B cell (primary cell): ENCODE data around the gene EIF5A. TPM values are rescaled to one million over a fixed set of nuclear protein-coding genes. Genes with fewer than 3 reads are reported as not detected.

Source experiments
- ATAC-seq: fragments of 200-7000 bp; cut with Tn5 transposase; one replicate; pipeline ENCODE4 v1.10.0; 2021; ENCODE audit warnings: low read depth, mild to moderate bottlenecking, moderate number of reproducible peaks, moderate library complexity
- CTCF ChIA-PET: fragments of 350-600 bp; sonication (Branson Sonifier 250); formaldehyde crosslinking; loops from one replicate; lab custom pipeline; 2021; ENCODE audit warnings: antibody characterized with exemption, inconsistent platforms; lab: Charles Lee
- POLR2A ChIA-PET: fragments of 350-600 bp; sonication (Branson Sonifier 250); formaldehyde crosslinking; loops from one replicate; lab custom pipeline; 2021; ENCODE audit warnings: antibody characterized with exemption; lab: Charles Lee
- DNase-seq: peaks from one replicate; pipeline ENCODE4 v3.0.0; 2013
- H2AFZ ChIP-seq: 2 replicates; pipeline ENCODE4 v1.6.1; 2012; ENCODE audit warnings: mild to moderate bottlenecking, low read depth, low read length; ENCODE audit not compliant: insufficient read depth, poor library complexity, severe bottlenecking
- H3K27ac ChIP-seq, 2 donors: 1 replicate in 1 of 2; 2 replicates in 1 of 2; pipeline ENCODE4 v1.5.1; 2012 to 2013; ENCODE audit warnings: low read length in 2 of 2, mild to moderate bottlenecking in 2 of 2, moderate library complexity in 1 of 2
- H3K27me3 ChIP-seq, 4 experiments: fragments of 200-600 bp in 1 of 4; sonication (generic) in 1 of 4; replicated peaks in 1 of 4; 1 replicate in 2 of 4; 2 replicates in 2 of 4; pipeline versions ENCODE4 v1.6.1 to v1.7.0; 2013 to 2016; ENCODE audit warnings: low read length in 3 of 4, mild to moderate bottlenecking in 2 of 4, mixed read lengths in 1 of 4, moderate library complexity in 1 of 4; ENCODE audit not compliant: insufficient read depth in 4 of 4, control insufficient read depth in 3 of 4; ENCODE audit errors: control extremely low read depth in 1 of 4
- H3K36me3 ChIP-seq, 2 experiments: replicated peaks in 1 of 2; 1 replicate in 1 of 2; 2 replicates in 1 of 2; pipeline versions ENCODE4 v1.6.1 to v1.7.1; 2013; ENCODE audit warnings: low read length in 1 of 2; ENCODE audit not compliant: insufficient read depth in 2 of 2, control insufficient read depth in 1 of 2; ENCODE audit errors: control extremely low read depth in 1 of 2, extremely low read depth in 1 of 2
- H3K4me1 ChIP-seq, 2 donors: fragments of 200-600 bp in 1 of 2; sonication (generic) in 1 of 2; 1 replicate in 1 of 2; 2 replicates in 1 of 2; pipeline versions ENCODE4 v1.5.1 to v1.6.1; 2013 to 2017; ENCODE audit warnings: low read length in 2 of 2; ENCODE audit not compliant: control insufficient read depth in 2 of 2, insufficient read depth in 2 of 2
- H3K4me2 ChIP-seq: replicated peaks from 2 replicates; pipeline ENCODE3; 2012; ENCODE audit warnings: mild to moderate bottlenecking, low read depth, low read length; ENCODE audit not compliant: poor library complexity, severe bottlenecking
- H3K4me3 ChIP-seq, 5 experiments: fragments of 200-600 bp in 1 of 5; sonication (generic) in 1 of 5; 1 replicate in 3 of 5; 2 replicates in 2 of 5; pipeline versions ENCODE4 v1.5.1 to v1.7.0; 2011 to 2016; ENCODE audit warnings: low read length in 4 of 5, mild to moderate bottlenecking in 4 of 5, low read depth in 2 of 5, control low read depth in 1 of 5, moderate library complexity in 1 of 5; ENCODE audit not compliant: insufficient read depth in 1 of 5; ENCODE audit errors: control extremely low read depth in 1 of 5, extremely low read depth in 1 of 5
- H3K79me2 ChIP-seq: fragments of 200-600 bp; sonication (generic); one replicate; pipeline ENCODE4 v1.6.0; 2016; ENCODE audit warnings: low read length; ENCODE audit not compliant: control insufficient read depth, insufficient read depth
- H3K9ac ChIP-seq: fragments of 200-600 bp; sonication (generic); 2 replicates; pipeline ENCODE4 v1.6.1; 2017; ENCODE audit warnings: mild to moderate bottlenecking, low read length, moderate library complexity
- H3K9me3 ChIP-seq, 3 donors: one replicate each; pipeline versions ENCODE4 v1.6.1 to v1.7.1; 2013; ENCODE audit warnings: low read length in 2 of 3; ENCODE audit not compliant: control insufficient read depth in 2 of 3, insufficient read depth in 1 of 3; ENCODE audit errors: control extremely low read depth in 1 of 3
- H4K20me1 ChIP-seq: 2 replicates; pipeline ENCODE4 v1.6.0; 2012; ENCODE audit warnings: mild to moderate bottlenecking, low read length; ENCODE audit not compliant: insufficient read depth, control insufficient read depth, poor library complexity, severe bottlenecking
- H3K27ac Mint-ChIP-seq: one replicate; pipeline ENCODE4 v1.8.0; 2021; ENCODE audit warnings: mixed read lengths
- H3K27me3 Mint-ChIP-seq: one replicate; pipeline ENCODE4 v1.8.0; 2021; ENCODE audit warnings: mixed read lengths
- H3K4me1 Mint-ChIP-seq: one replicate; pipeline ENCODE4 v1.8.0; 2021; ENCODE audit warnings: mixed read lengths
- H3K4me3 Mint-ChIP-seq: one replicate; pipeline ENCODE4 v1.8.0; 2021; ENCODE audit warnings: mixed read lengths
- H3K9me3 Mint-ChIP-seq: one replicate; pipeline ENCODE4 v1.8.0; 2022; ENCODE audit warnings: mixed read lengths; ENCODE audit not compliant: insufficient read depth
- CTCF ChIP-seq: fragments of 200-600 bp; IDR thresholded peaks from one replicate; pipeline ENCODE4 v1.8.0; 2022; ENCODE audit warnings: antibody characterized with exemption, mild to moderate bottlenecking
- EZH2 ChIP-seq: IDR thresholded peaks from 2 replicates; pipeline ENCODE4 v1.6.1; 2012; ENCODE audit warnings: borderline replicate concordance, low read depth, mild to moderate bottlenecking, moderate library complexity, low read length; ENCODE audit not compliant: insufficient read depth, poor library complexity, severe bottlenecking
- WGBS: methylation state at CpG from one replicate; pipeline ENCODE4 v1.1.5; 2013; ENCODE audit warnings: missing lambda C conversion rate; ENCODE audit not compliant: insufficient coverage; 5-methylcytosine and 5-hydroxymethylcytosine counted together
- intact Hi-C: fragments of 100-400 bp; cut with micrococcal nuclease; formaldehyde crosslinking; loops from one replicate; pipeline ENCODE4 v1.10.0; 2022
- polyA plus RNA-seq: library from polyadenylated mRNA; depleted of rRNA; stranded (reverse); fragments of >200 nt; gene quantifications from 2 replicates; pipeline ENCODE4 v1.2.3, GENCODE V29; 2012
- total RNA-seq, 2 donors: library from RNA; stranded (reverse); fragments of 120-200 nt in 1 of 2; gene quantifications; 1 replicate in 1 of 2; 2 replicates in 1 of 2; pipeline versions ENCODE4 v1.2.3 to v1.2.4, GENCODE V29; 2013 to 2022

The EIF5A gene
- total and polyA plus RNA-seq, 2 donors (not counting 1 experiment from before 2014, with no cell fraction given), result 233 to 576 TPM

GRCh38 chr17:7352910-7353635 lies 45.6 kb downstream of the EIF5A start:
- Histone ChIP-seq H3K79me2 (peaks cover 14% of the 10 kb centered on the region), H3K4me1 (peaks cover 14 to 41% of the 10 kb centered on the region in 2 donors), H3K9me3 (no peaks in the 10 kb centered on the region), H3K27me3 (no peaks in the 10 kb centered on the region), H3K36me3 (peaks cover 2 to 11% of the 10 kb centered on the region in 2 experiments), H2AFZ (no peak overlapping the region), H3K4me3 (peak overlapping the region in 1 of 5 experiments; percentile 77), H4K20me1 (peaks cover 13% of the 10 kb centered on the region), H3K27ac (peak overlapping the region in 1 of 2 donors; percentile 90), H3K9ac (peak overlapping the region; percentile 86), H3K4me2 (peak overlapping the region; percentile 97)
- CTCF ChIA-PET, result interaction anchor here (0.8 to 5.9 kb wide), 12 partner anchors 8 to 335 kb away, joined by 3 to 43 read pairs (median 13); partner anchors contain the start of genes ACAP1, NEURL4, SENP3 and SLC2A4
- Mint-ChIP-seq H3K9me3 (no peaks in the 10 kb centered on the region), H3K27ac (peak overlapping the region; percentile 91), H3K4me1 (peaks cover 38% of the 10 kb centered on the region), H3K4me3 (peak overlapping the region; percentile 94), H3K27me3 (no peaks in the 10 kb centered on the region)
- TF ChIP-seq CTCF (no peak), EZH2 (no peak)
- intact Hi-C loops, result loop anchor here (1.0 to 2.0 kb wide), 3 partner anchors 24 to 51 kb away; partner anchors contain the start of genes GPS2, NEURL4 and TMEM256
- POLR2A ChIA-PET, result interaction anchor here (1.1 kb wide), 1 partner anchor 110 kb away, joined by 3 read pairs; the partner anchor contains the start of gene GABARAP
- DNase-seq (peak; percentile 29), ATAC-seq (no peak)
- 96% methylated on average over 33 of the region's 37 CpGs for WGBS
